NCI-H748 treated with DMSO at 0.1 percent for 48 hours (cell line): Measurements from ENCODE around the gene TNKS2.
A peak's percentile ranks its signal among the peaks of the same experiment; 100 is the strongest.
"Not testable (repeated sequence)": the region's sequence is repeated elsewhere in the genome, so short reads cannot be mapped to it uniquely, and the experiment has no call there.

Source experiments
- DNase-seq: peaks from one replicate; lab custom pipeline; 2025; lab: John Stamatoyannopoulos, UW

TNKS2 gene

GRCh38 chr10:91796331-91797047 is 1.7 kb upstream of the TNKS2 start:
- DNase-seq: no peak

GRCh38 chr10:91797048-91797690 is 1.1 kb upstream of the TNKS2 start:
- DNase-seq: no peak

GRCh38 chr10:91798649-91799611 is 704 bp downstream of the TNKS2 start:
- peak; percentile 21 for DNase-seq

GRCh38 chr10:91799612-91799975 is 1.4 kb downstream of the TNKS2 start:
- DNase-seq: no peak

GRCh38 chr10:91800182-91800581 is 2.0 kb downstream of the TNKS2 start:
- no peak for DNase-seq

- DNase-seq: no peak
Observed at GRCh38 chr10:91800756-91801155, 2.5 kb downstream of the TNKS2 start.

GRCh38 chr10:91803386-91804125 is 5.3 kb downstream of the TNKS2 start:
- no peak for DNase-seq

GRCh38 chr10:91804126-91804510 is 5.9 kb downstream of the TNKS2 start:
- no peak for DNase-seq

- DNase-seq: no peak
Observed at GRCh38 chr10:91805110-91805838, 7.0 kb downstream of the TNKS2 start.

- DNase-seq: not testable (repeated sequence)
Observed at GRCh38 chr10:91807264-91807663, 9.0 kb downstream of the TNKS2 start.

GRCh38 chr10:91813251-91813650 is 15.0 kb downstream of the TNKS2 start:
- no peak for DNase-seq

GRCh38 chr10:91816981-91817380 is 18.8 kb downstream of the TNKS2 start:
- no peak for DNase-seq

- no peak for DNase-seq
Observed at GRCh38 chr10:91820144-91820543, 21.9 kb downstream of the TNKS2 start.

- no peak for DNase-seq
Observed at GRCh38 chr10:91824076-91824475, 25.9 kb downstream of the TNKS2 start.

- no peak for DNase-seq
Observed at GRCh38 chr10:91829268-91829667, 31.0 kb downstream of the TNKS2 start.

GRCh38 chr10:91838199-91838598 is 40.0 kb downstream of the TNKS2 start:
- no peak for DNase-seq

GRCh38 chr10:91843083-91843482 is 44.9 kb downstream of the TNKS2 start:
- no peak for DNase-seq

- no peak for DNase-seq
Observed at GRCh38 chr10:91856637-91857036, 58.4 kb downstream of the TNKS2 start.

- DNase-seq: no peak
Observed at GRCh38 chr10:91860885-91861284, 62.7 kb downstream of the TNKS2 start.

- DNase-seq: no peak
Observed at GRCh38 chr10:91864099-91864498, 65.9 kb downstream of the TNKS2 start.

GRCh38 chr10:91864744-91865143 is 66.5 kb downstream of the TNKS2 start:
- no peak for DNase-seq
